ENCODE data around the gene ABCA12.

- TF ChIP-seq POLR2A (IDR thresholded peaks at IDR 0.05; ENCODE audit: low read depth, low read length) (no peak), POLR2AphosphoS5 (IDR thresholded peaks at IDR 0.05; ENCODE audit: low read depth, low read length) (no peak)
These were observed 86.0 kb downstream of the ABCA12 start for GRCh38 chr2:215052404-215052803.

Measured in GM12892 (cell line).